Activated T-cell treated with anti-CD3 and anti-CD28 coated beads for 24 hours (primary cell): ENCODE measurements around the gene SSBP1.
"Not testable (repeated sequence)": the region's sequence is repeated elsewhere in the genome, so short reads cannot be mapped to it uniquely, and the experiment has no call there.

Experiments used
- DNase-seq: peaks from one replicate; pipeline ENCODE4 v3.0.0-alpha.2; 2020; ENCODE audit warnings: low read depth

SSBP1 gene

DNA sequence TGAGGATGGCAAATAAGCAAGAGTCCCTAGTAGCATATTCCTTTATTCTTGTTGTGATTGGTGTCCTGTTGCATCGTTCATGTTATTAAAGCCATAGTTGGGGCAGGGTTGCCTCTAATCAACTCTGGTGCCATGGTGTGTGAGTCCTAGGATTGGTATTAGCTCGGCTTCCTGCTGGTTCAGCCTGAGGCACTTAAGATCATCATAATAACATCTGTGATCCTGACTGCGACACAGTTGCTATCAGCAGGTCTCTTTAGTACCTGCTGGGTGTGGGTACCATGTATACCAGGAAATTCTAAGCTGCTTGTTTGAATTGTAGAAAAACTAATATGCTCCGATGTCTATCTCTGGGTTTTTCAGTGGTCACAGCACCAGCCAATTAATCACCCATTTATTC is 28.4 kb upstream of the SSBP1 start:
- DNase-seq: no peak

- no peak for DNase-seq
These were observed 27.9 kb upstream of the SSBP1 start for GRCh38 chr7:141710301-141710700.

- DNase-seq: no peak
These were observed 25.4 kb upstream of the SSBP1 start for GRCh38 chr7:141712603-141713255.

DNA sequence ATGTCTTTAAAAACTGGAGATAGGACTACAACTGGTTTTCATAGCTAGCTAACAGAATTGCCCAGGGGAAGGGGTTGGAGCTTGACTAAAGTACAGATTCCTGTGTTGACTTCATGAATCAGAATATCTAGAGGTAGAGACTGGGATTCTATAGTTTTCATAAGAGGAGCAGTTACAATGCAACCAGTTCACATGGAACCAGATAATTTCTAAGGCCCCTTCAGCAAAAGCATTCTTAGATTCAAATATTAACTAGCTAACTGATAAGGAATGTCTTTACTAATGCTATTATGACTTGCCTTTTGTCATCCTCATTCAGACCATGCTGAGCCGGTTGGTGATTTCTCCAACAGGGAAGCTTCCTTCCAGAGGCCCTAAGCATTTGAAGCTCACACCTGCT is 24.3 kb upstream of the SSBP1 start:
- DNase-seq: no peak

- no peak for DNase-seq
These were observed 23.6 kb upstream of the SSBP1 start for GRCh38 chr7:141714571-141714970.

- DNase-seq: no peak
These were observed 23.1 kb upstream of the SSBP1 start for GRCh38 chr7:141715018-141715417.

GRCh38 chr7:141715794-141716689 is 22.1 kb upstream of the SSBP1 start:
- no peak for DNase-seq

DNA sequence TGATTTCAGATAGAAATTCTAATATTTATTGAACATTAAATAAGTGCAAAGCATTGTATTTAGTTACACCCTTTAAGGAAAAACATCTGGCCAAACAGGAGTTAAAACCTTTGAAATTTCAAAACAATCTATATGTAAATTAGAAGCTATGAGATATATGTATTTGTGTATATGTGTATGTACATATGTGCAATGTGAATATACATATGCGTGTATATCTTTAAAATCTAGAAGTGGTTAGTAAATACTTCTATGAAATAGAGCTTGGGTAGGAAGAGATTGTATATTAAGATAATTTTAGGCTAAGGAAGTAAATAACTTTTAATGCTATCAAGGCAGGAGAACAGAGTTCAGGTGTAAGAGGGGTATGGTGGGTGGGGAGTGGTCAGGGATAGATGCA is 20.7 kb upstream of the SSBP1 start:
- no peak for DNase-seq

DNA sequence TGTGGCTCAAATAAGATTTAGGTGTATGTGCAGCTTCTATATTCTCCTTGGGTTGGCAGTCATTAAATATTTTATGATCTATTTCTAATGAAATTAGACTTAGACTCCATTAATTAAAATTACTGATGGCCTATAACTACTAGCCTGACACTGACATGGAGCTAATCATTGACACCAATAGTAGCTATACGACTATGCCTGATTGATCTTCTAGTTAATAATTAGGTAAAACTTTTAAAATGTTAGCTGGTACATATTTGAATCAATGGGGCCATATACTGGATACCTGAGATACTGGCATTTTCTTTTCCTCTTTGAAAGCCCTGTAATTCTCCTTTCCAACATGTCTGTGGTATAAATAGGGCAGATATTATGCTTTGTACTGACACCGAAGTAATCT is 15.6 kb upstream of the SSBP1 start:
- DNase-seq: no peak

DNA sequence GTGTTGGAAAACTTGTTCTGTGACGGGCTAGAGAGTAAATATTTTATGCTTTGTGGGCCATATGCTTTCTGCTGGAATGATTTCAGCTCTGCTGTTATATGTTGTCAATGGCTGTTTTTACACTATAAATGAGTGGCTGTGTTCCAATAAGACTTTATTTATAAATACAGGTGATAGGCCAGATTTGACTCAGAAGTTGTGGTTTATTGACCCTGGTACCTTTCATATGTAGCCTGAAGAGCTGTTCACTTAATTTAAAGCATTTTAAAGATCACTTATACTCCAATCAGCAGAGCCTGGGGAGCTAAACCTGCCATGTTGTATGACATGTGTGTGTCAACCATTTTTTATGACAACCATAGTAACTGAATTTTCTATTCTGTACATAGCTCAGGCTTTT is 9.1 kb upstream of the SSBP1 start:
- no peak for DNase-seq

GRCh38 chr7:141731476-141732149 is 6.5 kb upstream of the SSBP1 start:
- no peak for DNase-seq

GRCh38 chr7:141737118-141737835 is 881 bp upstream of the SSBP1 start:
- DNase-seq: no peak

- DNase-seq: no peak
These were observed 445 bp downstream of the SSBP1 start for GRCh38 chr7:141738592-141739013.

DNA sequence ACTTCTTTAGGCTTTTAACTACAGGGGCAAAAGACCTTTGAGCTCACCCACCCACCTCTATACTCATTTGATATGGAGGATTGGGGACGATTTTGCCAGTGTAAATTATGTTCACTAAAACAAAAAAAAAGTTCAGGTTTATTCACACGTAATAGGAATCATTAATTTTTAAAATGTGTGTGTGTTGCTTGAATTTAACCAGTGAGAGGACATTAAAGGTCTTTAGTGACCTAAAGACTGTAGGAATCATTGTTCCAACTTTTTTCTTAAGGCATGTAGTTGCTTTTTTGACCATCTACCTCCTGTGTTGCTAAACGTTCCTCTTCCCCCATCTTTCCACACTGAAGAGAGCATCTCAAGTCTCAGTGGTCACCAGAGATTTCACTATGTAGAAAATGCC is 1.1 kb downstream of the SSBP1 start:
- DNase-seq: no peak

DNA sequence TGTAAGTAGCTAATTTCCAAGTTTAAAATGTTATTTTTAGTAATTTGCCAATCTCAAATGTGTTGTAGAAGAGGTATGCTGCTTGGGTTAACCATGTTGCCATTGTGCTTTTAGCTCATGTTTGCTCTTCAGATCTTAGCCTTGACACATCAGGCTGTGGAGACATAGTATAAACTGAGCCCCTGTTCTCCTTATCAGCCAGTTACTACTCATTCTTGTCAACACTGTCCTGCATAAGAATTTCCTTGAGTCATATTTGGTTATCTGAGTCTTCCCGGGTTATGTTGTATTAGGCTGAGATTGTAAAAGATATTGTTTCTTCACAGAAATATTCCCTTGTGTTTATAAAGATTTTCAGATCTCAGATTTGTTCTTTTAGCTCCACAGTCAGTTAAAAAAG is 4.1 kb downstream of the SSBP1 start:
- DNase-seq: no peak

- no peak for DNase-seq
These were observed 6.0 kb downstream of the SSBP1 start for GRCh38 chr7:141744131-141744530.

DNA sequence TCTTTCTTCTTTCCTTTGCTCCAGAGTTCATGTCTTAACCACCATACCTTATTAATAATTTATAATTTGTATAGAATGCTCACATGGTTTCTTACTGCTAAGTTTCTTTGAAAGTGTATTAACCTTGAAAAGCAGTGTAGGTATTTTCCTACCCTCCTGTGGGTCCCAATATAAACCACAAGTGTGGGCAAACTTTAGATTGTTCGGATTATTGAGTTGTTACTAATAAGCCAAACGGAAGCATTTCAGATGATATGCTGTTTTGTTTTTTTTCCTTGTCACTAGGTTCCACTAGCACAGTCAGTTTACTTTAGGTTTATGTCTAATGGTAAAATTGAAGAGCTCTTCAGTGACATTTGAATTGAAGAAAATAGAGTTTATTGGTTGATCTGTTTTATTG is 10.2 kb downstream of the SSBP1 start:
- no peak for DNase-seq

DNA sequence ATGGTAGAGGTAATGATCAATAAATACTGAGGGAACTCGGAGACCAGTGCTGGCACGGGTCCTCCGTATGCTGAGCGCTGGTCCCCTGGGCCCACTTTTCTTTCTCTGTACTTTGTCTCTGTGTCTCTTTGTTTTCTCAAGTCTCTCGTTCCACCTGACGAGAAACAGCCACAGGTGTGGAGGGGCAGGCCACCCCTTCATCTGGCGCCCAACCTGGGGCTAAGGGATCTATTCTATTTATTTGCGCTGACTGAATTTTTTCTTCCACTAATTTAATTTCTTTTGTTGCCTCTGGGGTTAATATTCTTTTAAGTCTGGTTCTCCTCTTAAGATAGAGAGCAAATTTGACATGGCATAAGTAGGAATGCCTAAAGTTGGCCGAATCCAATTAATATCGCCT is 13.7 kb downstream of the SSBP1 start:
- DNase-seq: not testable (repeated sequence)

DNA sequence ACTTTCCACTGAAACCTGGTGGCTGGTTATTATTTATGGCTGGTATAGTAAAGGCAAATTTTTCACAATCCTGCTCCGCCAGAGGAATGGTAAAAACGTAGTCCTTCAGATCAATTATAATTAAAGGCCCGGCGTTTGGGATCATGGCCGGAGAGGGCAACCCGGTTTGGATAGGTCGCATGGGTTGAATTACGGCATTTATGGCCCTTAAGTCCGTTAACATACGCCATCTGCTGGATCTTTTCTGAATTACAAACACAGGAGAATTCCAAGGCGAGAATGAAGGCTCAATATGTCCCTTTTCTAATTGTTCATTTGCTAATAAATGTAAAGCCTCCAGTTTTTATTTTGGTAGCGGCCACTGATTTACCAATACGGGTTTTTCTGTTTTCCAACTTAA is 14.5 kb downstream of the SSBP1 start:
- DNase-seq: no peak

GRCh38 chr7:141754939-141755338 is 16.8 kb downstream of the SSBP1 start:
- DNase-seq: no peak

GRCh38 chr7:141763797-141764196 is 25.6 kb downstream of the SSBP1 start, which contains the start of gene TAS2R3:
Gene TAS2R3 (plus strand): TSS chr7:141764097. CDS start chr7:141764159, 62 bp downstream.
- no peak for DNase-seq

DNA sequence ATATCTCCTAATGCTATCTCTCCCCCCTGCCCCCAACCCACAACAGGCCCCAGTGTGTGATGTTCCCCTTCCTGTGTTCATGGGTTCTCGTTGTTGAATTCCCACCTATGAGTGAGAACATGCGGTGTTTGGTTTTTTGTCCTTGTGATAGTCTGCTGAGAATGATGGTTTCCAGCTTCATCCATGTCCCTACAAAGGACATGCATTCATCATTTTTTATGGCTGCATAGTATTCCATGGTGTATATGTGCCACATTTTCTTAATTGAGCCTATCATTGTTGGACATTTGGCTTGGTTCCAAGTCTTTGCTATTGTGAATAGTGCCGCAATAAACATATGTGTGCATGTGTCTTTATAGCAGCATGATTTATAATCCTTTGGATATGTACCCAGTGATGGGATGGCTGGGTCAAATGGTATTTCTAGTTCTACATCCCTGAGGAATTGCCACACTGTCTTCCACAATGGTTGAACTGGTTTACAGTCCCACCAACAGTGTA is 32.0 kb downstream of the SSBP1 start:
- DNase-seq: not testable (repeated sequence)
